Mononuclear cell (primary cell): ENCODE data around the gene ZNF362. TPM values are rescaled to one million over a fixed set of nuclear protein-coding genes. Genes with fewer than 3 reads are reported as not detected.
A peak's percentile ranks its signal among the peaks of the same experiment; 100 is the strongest.

Experiments used
- H3K27me3 ChIP-seq: 2 replicates; pipeline ENCODE4 v1.6.0; 2011; ENCODE audit warnings: low read length, control low read depth; ENCODE audit not compliant: insufficient read depth
- H3K4me1 ChIP-seq: 2 replicates; pipeline ENCODE4 v1.5.1; 2011; ENCODE audit warnings: mild to moderate bottlenecking, low read length, control low read depth; ENCODE audit not compliant: insufficient read depth
- H3K4me3 ChIP-seq: 2 replicates; pipeline ENCODE4 v1.5.1; 2011; ENCODE audit warnings: mild to moderate bottlenecking, low read length, moderate library complexity
- H3K9me3 ChIP-seq: 2 replicates; pipeline ENCODE4 v1.5.1; 2011; ENCODE audit warnings: low read depth, mild to moderate bottlenecking, control low read depth, low read length
- total RNA-seq: library from RNA; depleted of rRNA; stranded (reverse); fragments of >200 nt; gene quantifications from one replicate; pipeline ENCODE4 v1.2.3, GENCODE V29; 2012

ZNF362 gene
- total RNA-seq, 1 donor, result 11.8 TPM

DNA sequence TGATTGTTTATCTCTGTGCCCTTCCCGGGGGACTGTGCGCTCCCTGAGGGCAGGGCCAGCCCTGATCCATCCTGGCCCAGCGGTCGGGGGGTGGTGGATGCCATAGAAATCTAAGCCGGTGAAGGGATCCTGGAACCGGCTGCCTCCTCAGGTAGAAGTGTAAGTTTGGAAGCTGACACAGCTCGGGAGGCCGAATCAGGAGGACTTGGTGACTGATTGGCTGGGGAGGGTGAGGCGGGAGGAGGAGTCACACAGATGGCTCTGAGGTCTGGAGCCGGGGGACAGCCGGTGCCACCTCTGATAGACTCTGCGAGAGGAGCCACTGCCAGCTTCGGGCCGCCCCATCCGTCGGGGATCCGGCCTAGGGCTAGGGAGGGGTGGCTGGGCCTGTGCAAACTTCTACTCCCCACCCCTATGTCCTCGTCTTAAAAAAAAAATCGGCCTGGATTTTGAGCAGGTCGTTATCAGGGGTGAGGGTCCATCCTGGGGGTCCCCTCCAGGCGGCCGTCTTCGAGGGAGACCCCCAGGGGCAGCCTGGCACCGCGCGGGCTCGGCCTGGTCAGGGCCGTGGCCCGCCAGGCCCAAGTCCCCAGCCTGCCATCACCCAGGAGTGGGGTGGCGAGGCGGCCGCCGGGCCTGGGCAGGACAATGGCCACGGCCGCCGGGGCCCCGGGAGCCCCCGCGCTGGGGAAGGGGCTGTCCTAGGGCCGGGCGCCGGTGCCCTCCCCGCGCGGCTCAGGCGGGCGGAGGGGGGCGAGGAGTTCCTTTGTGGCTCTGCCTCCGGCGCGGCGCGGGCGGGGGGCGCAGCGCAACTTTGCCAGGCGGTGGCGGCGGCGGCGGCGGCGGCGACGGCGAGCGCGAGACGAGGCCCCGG, 708 bp upstream of the ZNF362 start:
- Histone ChIP-seq H3K4me3 (peak overlapping the region; percentile 46), H3K9me3 (no peaks in the 10 kb centered on the region), H3K4me1 (peaks cover 31% of the 10 kb centered on the region), H3K27me3 (peaks cover 2% of the 10 kb centered on the region)

DNA sequence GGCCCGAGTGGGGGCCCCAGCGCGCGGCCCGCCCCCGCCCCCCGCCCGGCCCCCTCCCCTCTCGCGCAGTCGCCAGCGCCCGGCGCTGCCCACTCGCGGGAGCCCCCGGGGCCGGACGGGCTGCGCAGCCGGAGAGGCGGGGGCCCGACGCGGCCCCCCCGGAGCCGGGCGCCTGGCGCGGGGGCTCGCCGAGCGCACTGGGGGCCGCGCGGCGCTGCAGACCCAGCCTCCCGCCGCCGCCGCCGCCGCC, 146 bp upstream of the ZNF362 start:
- H3K27me3 ChIP-seq, result no peaks in the 10 kb centered on the region
- H3K4me3 ChIP-seq, result no peak overlapping the region
- H3K9me3 ChIP-seq, result no peaks in the 10 kb centered on the region
- H3K4me1 ChIP-seq, result peaks cover 31% of the 10 kb centered on the region

DNA sequence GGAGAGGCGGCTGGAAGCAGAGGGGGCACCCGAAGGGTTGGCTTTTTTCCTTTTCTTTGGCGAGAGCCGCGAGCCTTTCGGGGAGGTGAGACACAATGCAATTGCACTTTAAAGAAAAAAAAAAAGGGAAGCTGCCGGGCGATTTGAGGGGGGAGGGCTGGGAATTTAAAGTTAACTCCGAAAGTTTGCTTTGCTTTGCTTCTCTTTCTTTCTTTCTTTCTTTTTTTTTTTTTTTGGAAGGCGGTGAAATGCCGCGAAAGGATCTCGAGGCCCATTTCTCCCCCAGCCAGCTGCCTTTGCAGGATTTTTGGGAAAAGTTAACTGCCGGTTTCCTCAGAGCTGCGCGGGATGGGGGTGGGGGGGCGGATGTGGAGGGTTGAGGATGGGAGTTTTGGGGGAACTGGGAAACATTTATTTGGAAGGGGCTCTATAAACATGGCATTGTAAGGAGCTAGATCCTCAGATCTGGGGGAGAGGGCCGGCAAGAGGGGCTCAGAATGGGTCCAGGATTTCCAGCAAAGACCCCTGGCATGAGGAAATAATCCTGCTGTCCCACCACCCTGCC, 997 bp downstream of the ZNF362 start:
- H3K4me1 ChIP-seq, result peaks cover 34% of the 10 kb centered on the region
- H3K27me3 ChIP-seq, result no peaks in the 10 kb centered on the region
- no peaks in the 10 kb centered on the region for H3K9me3 ChIP-seq
- H3K4me3 ChIP-seq, result peak overlapping the region; percentile 87

DNA sequence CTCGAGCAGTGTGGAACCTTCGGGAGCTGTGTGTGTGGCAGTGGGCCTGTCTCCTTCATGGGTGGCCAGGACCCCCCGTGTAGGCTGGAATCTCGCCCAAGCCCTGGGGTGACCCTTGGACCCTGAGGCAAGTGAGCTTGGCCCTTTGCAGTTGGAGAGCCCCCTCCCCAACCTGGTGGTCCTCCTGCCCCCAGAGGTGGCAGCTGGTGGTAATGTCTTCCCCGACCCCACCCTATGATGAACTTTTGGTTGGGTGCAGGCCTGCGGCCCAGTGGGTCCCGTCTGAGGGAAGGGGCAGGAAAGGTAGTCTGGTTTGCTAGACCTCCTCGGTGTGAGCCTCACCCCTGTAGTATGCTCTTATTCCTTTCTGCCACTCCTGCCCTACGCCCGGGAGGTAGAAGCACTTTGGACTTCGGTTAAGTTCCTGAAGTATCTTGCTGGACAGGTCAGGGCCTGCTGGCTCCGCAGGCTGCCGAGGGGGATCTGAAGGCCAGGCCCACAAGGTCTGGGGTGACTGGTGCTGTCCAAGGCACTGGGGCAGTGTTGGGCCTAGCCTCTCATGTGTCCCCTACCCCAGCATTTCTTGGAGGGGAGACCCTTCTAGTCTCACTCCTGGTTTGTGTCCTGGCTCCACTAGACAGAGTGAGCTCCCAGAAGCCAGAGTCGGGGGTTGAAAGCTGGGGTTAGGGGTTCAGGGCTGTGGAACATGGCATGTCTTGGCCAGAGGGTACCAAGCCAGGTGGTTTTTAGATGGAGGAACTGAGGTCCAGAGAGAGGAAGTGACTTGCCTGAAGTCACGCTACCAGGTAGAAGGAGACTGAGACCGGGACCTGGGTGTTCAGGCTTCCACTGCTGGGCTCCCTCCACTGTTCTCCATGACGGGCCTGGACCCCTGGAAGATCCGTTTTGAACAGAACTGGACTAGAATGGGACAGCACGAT, 1.8 kb downstream of the ZNF362 start:
- Histone ChIP-seq H3K4me1 (peaks cover 34% of the 10 kb centered on the region), H3K9me3 (no peaks in the 10 kb centered on the region), H3K27me3 (no peaks in the 10 kb centered on the region), H3K4me3 (peak overlapping the region; percentile 87)

DNA sequence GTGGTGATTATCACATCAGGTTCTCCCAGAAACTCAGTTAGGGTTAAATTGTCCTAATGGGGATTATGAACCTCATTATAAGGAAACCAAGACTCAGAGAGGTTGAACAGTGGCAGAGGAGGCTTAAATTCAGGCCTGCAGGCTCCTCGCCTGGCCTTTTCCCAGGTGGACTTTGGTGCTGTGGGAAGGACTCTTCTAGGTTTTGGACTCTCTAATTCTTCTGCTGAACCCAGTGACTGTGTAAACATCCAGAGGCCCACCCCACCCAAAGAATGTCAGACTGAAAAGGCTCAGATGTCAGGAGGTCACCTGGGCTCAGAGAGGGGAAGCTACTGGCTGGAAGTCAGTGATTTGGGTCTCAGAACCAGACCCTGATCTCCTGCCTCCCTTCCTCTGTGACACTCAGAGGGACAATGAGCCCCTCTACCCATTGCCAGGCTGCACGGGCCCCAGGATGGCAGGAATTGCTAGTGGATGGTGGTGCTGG, 2.5 kb downstream of the ZNF362 start:
- Histone ChIP-seq H3K27me3 (no peaks in the 10 kb centered on the region), H3K4me1 (peaks cover 34% of the 10 kb centered on the region), H3K4me3 (no peak overlapping the region), H3K9me3 (no peaks in the 10 kb centered on the region)

DNA sequence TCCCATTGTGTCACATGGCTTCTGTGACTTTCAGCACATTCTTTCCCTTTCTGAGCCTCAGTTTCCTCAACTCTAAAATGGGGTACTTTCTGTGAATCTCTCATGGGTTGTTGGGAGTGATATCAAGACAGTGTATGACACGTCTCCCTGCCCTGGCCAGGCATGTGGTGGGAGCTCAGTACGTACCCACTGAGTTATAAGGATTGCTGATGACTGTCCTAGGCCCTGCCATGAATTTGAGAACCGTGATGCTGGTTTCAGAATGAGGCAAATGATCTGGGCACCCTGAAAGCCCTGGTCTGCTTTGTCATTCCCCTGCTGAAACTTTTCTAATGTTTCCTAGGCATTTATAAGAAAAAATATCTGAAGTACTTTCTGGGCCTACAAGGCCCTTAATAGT, 3.6 kb downstream of the ZNF362 start:
- Histone ChIP-seq H3K27me3 (no peaks in the 10 kb centered on the region), H3K4me3 (no peak overlapping the region), H3K9me3 (no peaks in the 10 kb centered on the region), H3K4me1 (peaks cover 34% of the 10 kb centered on the region)

DNA sequence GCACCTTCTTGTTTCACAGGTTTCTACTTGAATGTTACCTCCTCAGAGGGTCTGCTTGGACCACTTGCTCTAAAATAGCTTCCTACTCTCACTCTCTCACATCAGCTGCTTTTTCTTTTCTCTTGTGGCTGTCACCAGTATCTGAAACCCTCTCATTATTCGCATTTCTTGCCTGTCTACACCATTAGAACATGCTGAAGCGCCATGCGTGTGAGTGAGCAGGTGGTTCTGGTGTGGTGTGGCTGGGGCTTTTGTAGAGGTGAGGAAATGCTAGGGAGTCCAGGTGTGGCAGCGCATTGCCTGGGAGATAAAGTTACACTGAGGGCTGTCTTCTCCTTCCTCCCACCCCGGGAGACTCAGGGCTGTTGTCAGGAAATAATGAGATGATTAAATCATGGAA, 4.1 kb downstream of the ZNF362 start:
- no peak overlapping the region for H3K4me3 ChIP-seq
- H3K4me1 ChIP-seq, result peaks cover 29% of the 10 kb centered on the region
- H3K9me3 ChIP-seq, result no peaks in the 10 kb centered on the region
- H3K27me3 ChIP-seq, result no peaks in the 10 kb centered on the region

DNA sequence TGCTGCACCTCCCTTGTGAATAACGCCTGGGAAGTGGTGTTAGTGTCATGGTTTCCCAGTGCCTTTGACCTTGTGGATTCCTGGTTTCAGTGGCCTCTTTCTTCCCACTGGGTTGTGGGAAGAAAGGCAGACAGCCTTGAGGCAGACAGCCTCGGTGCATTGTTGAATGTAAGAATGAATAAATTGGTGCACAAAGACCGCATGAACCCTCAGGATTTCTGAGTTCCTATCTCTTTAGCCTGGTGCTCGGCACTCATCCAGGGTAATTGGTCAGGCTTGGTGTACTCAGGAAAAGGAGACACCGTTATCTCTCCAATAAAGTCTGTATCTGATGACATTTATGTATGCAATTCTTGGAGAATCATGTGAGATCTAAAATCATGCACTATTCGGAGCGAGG, 5.1 kb downstream of the ZNF362 start:
- Histone ChIP-seq H3K4me1 (peaks cover 25% of the 10 kb centered on the region), H3K9me3 (no peaks in the 10 kb centered on the region), H3K4me3 (no peak overlapping the region), H3K27me3 (no peaks in the 10 kb centered on the region)

DNA sequence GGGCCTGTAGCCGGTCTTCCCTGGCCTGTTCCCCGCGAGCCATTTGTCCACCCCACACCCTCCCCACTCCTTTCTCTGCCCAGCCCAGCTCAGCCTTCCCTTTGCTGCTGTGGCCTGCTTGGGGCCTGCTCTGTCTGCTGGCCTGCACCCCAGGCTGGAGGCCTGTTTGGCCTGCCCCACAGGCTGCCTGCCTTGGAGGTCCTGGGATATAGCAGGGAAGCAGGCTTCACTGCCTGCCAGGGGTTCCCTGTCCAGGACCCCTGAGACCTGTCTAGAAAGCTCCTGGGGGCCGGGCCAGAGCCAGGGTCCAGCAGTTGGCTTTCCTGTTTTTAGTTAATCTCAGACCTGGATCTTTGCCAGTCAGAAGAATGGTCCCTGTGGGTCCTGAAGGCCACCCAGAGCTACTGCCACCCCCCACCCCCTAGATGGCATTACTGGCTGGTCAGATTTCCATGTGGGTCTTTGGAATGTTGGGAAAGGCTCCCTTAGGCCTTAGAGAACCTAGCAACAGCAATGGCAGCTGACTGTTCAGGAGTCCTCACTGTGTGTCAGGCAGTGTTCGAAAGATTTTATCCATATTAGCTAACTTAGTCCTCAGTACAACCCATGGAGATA, 7.7 kb downstream of the ZNF362 start:
- Histone ChIP-seq H3K4me3 (no peak overlapping the region), H3K27me3 (no peaks in the 10 kb centered on the region), H3K9me3 (no peaks in the 10 kb centered on the region), H3K4me1 (peaks cover 8% of the 10 kb centered on the region)

DNA sequence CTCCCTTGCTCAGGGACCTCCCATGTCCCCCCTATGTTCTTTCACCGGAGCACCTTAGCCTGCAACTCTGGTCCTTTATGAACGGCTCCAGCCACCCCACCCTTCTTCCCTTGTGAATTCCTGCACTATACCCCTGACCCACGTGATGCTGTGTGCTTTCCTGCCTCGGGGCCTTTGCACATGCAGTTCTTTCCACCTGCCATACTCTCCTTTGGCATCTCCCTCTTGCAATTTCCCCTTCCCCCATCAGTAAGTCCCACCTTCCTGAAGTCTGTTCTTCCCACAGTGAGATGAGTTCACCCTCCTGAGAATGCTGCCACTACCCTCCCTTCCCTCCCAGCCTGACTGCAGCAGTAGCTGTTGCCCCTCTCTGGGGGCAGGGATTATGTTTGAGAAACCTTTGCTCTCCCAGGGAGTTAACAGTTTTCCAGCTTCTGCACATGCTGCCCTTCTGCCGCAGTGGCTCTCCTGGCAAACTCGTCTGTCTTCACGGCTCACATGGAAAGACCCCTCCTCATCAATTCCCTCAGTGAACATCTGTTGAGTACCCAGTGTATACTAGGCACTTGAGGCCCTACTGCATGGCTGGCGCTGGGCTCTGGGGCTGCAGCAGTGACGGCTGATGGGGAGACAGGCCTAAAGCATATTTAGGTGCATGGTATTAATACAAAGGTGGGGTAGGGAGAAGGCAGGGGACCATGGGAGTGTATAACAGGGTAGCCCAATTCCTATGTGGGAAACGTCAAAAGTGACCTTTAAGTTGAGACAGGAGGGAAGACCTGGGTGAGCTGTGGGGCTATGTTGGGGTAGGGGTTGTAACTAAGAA, 9.7 kb downstream of the ZNF362 start:
- peaks cover 3% of the 10 kb centered on the region for H3K4me1 ChIP-seq
- no peak overlapping the region for H3K4me3 ChIP-seq
- no peaks in the 10 kb centered on the region for H3K9me3 ChIP-seq
- H3K27me3 ChIP-seq, result no peaks in the 10 kb centered on the region

DNA sequence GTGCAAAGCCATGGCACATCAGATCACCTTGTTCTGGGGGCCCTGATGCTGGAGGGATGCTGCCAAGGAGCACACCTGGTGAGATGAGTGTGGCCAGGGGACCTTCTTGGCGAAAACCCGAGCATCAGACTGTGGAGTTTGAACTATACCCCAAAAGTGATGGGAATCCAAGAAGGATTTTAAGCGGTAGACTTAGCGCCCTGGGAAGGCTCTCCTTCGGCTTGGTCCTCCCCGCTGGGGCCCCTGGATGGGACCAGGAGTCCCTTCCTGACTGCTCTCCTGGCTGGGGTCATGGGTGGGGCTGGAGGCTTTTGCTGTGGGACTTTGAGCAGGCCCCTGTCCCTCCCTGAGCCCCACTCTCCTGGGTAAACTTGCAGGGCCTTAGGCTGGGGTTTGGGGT, 10.5 kb downstream of the ZNF362 start:
- H3K9me3 ChIP-seq, result no peaks in the 10 kb centered on the region
- H3K27me3 ChIP-seq, result no peaks in the 10 kb centered on the region
- H3K4me3 ChIP-seq, result no peak overlapping the region
- H3K4me1 ChIP-seq, result no peaks in the 10 kb centered on the region

DNA sequence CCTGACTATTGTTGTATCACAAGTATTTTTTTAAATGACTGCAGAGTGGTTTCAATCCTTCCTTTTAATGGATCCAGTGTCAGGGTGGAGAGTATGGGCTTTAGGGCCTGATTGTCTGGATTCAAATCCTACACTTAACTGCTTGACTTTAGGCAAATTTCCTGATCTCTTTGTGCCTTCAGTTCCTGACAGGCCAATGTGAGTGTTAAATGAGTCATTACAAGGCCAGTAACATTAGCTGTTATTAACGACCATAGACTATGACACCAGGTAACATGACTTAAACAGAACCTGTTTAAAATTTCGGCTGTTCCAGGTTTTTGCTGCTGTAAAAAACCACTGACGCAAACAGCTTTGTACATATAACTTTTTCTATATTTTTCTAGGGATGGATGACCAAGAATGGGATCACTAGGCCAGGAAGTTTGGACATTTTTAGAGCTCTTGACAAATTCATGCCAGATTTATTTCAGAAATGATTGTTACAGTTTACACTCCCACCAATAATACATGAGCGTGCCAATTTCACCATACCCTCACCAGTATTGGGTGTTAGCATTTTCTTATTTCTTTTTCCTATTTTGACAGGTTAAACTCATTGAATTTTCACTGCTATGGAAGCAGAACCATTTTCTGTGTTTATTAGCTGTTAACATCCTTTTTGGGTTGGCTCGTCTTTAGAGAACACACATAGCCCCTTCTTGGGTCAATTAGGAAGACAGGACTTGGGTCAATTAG, 11.3 kb downstream of the ZNF362 start:
- Histone ChIP-seq H3K4me3 (no peak overlapping the region), H3K9me3 (no peaks in the 10 kb centered on the region), H3K4me1 (no peaks in the 10 kb centered on the region), H3K27me3 (no peaks in the 10 kb centered on the region)

DNA sequence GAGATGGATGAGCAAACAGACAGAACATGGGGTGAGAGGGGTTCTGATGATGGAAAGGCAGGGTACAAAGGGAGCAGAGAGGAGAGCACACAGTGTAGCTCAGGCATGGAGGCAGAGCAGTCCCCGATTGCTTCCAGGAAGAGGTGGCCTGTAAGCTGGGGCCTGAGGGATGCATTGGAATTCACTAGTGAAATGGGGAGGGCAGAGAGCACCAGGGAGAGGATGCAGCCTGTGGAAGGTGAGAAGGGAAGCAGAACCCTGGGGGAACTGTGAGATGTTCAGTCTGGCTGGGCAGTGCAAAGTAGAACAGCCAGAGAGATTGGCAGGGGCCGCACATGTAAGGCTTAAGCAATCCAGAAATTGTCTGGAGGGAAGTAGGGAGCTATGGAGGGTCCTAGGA, 12.2 kb downstream of the ZNF362 start:
- Histone ChIP-seq H3K4me3 (no peak overlapping the region), H3K9me3 (no peaks in the 10 kb centered on the region), H3K27me3 (no peaks in the 10 kb centered on the region), H3K4me1 (peaks cover 7% of the 10 kb centered on the region)
